ENCODE data around the gene GCFC2.

GCFC2 gene

DNA sequence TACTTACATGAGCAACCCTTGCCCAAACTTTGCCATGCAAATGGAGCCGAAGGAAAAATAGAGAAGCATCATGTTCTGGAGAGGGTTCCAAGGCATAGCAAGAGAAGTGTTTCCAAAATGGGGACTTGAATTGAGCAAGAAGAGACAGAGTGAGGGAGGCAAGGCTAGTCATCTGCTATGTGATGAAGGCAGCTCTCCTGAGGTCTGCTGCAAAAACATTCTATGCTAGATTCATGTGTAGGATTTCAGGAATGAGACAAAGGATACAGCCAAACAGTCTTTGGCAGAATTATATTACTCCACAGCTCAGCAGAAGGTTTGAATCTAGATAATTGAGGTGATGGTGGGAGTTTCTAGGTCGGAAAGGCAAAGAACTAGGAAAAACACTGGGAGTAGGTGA lies 88.2 kb downstream of the GCFC2 start:
- DNase-seq: no peak

GRCh38 chr2:75621228-75621627 lies 89.5 kb downstream of the GCFC2 start:
- DNase-seq: no peak

GRCh38 chr2:75619956-75620740 lies 90.6 kb downstream of the GCFC2 start:
- DNase-seq: no peak

- no peak for DNase-seq
These were observed 93.8 kb downstream of the GCFC2 start for GRCh38 chr2:75616933-75617332.

DNA sequence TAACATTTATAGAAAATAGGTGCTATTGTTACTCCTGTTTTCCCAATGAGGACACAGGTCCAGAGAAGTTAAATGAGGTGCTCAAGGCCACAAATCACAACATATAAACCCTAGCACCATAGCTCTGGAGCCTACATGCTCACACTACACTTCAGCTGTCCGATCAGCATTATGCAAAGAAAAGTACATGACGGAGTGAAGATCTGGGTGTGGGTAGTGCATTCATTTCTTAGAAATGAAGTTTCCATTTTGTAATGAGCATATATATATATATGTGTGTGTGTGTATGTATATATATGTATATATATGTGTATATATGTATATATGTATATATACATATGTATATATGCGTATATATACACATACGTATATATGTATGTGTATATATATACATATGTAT lies 94.3 kb downstream of the GCFC2 start:
- no peak for DNase-seq

DNA sequence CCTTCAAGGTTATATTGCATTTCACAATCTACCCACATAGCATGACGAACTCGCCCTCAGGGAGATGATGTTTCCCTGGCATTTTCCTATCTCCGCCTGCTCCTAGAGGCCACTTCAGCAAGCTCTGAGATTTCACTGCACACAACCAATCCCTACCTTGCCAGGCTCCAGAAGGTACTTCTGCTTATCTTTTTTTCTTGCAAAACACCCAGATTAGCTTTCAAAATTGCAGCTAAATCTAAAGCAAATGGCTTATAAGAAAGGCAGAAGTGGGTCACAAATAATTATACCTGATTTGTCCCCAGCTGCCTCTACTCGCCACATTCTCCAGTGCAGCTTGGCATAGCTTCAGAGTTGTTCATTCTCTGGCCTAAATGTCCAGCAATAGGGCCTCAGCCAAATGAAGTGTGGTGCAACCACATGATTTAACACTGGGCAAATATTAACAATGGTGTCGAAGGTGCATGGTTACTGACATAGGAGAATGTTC lies 96.5 kb downstream of the GCFC2 start:
- no peak for DNase-seq

DNA sequence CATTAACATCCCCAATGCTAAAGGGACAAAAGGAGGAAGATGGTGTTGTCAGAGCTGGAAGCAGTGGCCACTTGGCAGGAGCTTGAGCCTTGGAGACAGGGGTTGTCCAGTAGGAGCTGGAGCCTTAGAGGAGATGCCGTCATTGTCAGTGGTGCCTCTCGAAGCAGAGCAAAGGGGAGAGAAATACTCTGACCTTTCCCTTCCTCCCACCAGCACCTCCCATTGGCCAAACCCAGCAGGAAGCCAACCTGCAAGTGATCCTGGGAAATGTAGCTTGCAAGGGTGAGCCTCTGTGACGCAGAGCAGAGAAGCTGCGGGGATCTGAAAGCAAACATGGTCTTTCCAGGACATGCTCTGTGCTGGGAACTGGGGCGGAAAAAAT lies 97.9 kb downstream of the GCFC2 start:
- no peak for DNase-seq
